HG03196 (cell line): ENCODE data around the gene KRTAP10-2.
"Not testable (repeated sequence)": the region's sequence is repeated elsewhere in the genome, so short reads cannot be mapped to it uniquely, and the experiment has no call there.

Experiments used
- ATAC-seq: cut with Tn5 transposase; IDR thresholded peaks from one replicate; pipeline ENCODE4 v1.9.1; 2021; ENCODE audit not compliant: unreplicated experiment

Gene KRTAP10-2, protein sequence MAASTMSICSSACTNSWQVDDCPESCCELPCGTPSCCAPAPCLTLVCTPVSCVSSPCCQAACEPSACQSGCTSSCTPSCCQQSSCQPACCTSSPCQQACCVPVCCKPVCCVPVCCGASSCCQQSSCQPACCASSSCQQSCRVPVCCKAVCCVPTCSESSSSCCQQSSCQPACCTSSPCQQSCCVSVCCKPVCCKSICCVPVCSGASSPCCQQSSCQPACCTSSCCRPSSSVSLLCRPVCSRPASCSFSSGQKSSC

DNA sequence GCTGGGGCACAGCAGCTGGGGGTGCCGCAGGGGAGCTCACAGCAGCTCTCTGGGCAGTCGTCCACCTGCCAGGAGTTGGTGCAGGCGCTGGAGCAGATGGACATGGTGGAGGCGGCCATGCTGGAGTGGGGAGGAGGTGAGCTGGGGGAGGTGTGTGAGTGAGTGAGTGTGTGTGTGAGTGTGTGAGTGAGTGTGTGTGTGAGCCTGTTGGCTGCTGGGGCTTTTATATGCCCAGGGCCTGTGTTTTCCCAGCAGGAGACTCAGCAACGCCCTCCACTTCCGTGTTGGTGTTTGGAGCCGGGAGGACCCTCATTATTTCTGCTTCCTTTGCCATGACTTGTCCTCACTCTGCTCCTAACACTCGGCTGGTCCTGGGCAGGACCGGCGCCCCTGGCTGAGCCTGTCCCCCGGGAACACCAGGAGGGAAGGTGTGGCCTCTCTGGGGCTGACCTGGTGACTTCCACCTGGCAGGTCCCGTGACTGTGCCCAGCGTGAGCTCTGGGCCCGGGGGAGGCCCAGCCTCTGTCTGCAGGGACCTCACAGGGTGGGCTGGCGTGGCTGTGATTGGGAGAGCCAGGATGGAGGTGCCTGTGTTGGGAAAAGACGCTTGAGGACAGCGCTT is at the start of gene KRTAP10-2:
Gene KRTAP10-2 (minus strand): TSS at position 166 of the 622 bp plus-strand sequence. CDS start 47 bp downstream, at position 119.
- ATAC-seq, result no peak

DNA sequence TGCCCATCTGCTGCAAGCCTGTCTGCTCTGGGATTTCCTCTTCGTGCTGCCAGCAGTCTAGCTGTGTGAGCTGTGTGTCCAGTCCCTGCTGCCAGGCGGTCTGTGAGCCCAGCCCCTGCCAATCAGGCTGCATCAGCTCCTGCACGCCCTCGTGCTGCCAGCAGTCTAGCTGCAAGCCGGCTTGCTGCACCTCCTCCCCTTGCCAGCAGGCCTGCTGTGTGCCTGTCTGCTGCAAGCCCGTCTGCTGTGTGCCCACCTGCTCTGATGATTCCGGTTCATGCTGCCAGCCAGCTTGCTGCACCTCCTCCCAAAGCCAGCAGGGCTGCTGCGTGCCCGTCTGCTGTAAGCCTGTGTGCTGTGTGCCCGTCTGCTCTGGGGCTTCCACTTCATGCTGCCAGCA is 49.8 kb upstream of the KRTAP10-2 start:
- not testable (repeated sequence) for ATAC-seq

DNA sequence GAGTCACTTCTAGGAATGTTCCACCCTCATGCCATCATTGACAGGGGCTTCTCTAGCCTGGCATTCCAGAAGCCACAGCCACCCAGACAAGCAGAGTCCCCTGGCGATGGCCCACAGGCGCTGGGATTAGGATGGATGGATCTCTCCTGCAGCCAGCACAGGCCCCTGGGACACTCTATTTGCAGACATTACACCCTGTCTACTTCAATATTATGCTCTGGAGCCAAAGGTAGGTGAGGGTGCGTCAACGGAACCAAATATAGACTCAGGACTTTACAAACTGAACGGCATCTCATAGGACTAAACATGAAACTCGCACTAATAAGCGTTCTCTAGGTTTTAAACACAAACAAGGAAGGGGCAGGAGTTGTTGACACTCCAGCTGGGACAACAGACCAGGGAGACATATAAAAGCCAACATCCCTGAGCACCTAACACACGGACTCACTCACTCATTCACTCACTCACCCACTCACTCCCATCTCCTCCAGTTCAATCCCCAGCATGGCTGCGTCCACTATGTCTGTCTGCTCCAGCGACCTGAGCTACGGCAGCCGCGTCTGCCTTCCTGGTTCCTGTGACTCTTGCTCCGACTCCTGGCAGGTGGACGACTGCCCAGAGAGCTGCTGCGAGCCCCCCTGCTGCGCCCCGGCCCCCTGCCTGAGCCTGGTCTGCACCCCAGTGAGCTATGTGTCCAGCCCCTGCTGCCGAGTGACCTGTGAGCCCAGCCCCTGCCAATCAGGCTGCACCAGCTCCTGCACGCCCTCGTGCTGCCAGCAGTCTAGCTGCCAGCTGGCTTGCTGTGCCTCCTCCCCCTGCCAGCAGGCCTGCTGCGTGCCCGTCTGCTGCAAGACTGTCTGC is 49.0 kb upstream of the KRTAP10-2 start, which contains the start of gene KRTAP10-7:
Gene KRTAP10-7 (plus strand): TSS at position 480 of the 861 bp plus-strand sequence. CDS start 25 bp downstream, at position 505.
- ATAC-seq, result not testable (repeated sequence)

DNA sequence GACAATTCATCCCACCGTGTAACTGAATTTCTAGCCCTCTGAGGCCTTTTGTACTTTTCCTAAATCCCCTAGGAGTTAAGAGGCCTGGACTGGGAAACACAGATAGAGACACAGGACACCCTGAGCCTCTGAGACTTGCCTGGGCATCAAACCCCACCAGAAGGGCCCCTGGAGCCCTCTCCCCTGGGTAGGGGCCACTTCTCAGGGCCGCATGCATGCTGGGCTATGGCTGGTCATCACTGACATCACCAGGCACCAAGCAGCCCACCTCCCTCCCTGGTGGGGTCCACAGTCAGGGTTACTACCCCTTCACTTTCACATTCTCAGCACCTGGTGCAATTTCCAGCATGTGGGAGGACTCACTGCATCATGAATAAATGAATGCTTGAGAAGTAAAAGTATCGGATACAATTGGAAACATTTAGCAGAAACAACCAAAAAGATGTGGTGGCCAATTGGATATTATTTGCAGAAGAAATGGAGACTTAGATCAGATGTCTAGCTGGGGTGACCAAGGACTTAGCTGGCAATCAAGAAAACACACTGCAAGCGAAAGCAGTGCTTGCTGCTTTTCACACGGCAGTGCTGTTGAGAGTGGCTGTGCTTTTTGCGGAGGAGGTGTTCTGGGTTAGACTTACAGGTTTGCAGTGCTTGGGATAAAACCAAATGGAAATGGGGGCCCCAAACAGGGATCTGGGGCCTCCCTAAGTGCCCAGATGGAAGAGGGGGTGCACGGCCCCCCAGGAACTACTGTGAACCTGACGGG is 48.1 kb upstream of the KRTAP10-2 start:
- ATAC-seq, result no peak

DNA sequence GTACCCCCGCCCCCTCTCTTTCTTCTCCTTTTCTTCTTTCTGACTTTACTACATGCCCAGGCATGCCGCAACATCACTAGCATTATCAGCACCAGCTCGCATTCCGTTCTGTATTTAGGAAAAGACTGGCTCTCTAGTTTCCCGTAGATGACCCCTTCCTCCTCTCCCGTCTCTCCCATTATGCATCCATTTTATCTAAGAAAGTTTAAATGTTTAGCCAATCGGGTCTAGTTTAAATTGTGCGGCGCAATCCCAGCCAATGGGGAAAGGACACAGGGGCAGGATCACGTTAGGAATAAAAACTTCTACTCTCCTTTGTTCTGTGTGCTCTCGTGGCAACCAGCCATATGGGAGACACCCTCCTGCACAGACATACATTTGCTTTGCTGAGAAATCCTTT is 46.8 kb upstream of the KRTAP10-2 start:
- no peak for ATAC-seq

DNA sequence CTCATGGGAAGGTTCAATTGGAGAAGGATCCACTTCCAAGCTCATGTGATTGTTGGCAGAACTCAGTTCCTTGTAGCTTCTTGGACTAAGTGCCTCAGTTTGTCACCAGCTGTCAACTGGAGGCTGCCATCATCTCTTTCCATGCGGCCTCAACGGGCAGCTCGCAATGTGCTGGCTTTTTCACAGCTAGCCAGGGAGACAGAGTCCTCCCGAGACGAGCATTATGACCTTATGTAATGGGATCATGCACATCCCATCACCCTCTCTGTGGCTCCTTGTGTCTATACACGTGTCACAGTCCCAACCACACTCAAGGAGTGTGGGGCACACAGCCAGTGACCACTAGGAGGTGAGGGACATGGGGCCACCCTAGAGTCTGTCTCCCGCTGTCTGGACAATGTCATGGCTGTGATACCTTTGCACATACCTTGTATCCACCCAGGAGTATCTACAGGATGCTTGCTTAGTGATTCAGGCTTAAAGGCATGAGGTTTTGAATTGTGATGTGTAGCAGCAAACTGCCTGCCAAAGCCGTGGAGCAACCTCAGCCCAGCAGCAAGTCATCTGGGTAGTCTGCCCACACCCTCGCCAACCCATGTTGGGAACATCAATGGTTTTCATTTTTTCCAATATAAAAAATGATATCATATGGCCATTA is 44.9 kb upstream of the KRTAP10-2 start:
- no peak for ATAC-seq

DNA sequence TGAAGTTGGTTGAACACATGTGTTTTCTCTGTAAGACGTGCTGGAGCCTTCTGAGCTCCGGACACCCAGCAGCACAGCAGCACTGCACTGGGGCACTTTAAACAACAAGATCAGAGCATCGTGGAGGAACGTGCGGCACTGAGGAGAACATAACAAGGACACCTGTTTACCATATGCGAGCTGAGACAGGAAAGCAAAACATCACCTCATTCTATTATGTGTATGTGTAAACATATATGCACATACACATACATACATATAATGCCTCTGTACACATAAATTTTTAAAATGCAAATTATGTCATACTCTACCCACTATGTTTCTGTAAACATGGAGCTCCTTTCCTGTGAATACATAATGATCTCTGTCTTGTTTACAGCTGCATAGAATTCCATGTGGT is 44.2 kb upstream of the KRTAP10-2 start:
- no peak for ATAC-seq

DNA sequence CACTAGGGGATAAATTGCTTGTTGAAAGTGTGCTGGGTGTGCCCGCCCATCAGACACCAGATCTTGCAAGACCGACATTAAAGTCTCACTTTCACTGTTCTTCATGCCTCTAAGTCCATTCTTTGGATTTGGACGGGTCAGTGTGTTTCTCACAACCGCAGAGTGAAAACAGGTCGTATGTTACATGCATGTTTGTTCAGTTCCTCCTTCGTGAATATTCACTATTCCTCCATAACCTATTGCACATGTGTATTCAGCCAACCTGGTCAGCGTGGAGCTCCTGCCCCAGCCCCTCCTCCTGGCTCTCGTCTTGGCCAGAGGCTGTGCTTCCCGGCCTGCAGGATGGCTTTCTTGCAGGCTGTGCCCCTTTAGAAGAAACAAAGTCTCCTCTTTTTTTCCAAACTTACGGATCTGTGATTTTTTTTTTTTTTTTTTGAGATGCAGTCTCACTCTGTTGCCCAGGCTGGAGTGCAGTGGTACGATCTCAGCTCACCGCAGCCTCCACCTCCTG is 43.2 kb upstream of the KRTAP10-2 start:
- no peak for ATAC-seq

DNA sequence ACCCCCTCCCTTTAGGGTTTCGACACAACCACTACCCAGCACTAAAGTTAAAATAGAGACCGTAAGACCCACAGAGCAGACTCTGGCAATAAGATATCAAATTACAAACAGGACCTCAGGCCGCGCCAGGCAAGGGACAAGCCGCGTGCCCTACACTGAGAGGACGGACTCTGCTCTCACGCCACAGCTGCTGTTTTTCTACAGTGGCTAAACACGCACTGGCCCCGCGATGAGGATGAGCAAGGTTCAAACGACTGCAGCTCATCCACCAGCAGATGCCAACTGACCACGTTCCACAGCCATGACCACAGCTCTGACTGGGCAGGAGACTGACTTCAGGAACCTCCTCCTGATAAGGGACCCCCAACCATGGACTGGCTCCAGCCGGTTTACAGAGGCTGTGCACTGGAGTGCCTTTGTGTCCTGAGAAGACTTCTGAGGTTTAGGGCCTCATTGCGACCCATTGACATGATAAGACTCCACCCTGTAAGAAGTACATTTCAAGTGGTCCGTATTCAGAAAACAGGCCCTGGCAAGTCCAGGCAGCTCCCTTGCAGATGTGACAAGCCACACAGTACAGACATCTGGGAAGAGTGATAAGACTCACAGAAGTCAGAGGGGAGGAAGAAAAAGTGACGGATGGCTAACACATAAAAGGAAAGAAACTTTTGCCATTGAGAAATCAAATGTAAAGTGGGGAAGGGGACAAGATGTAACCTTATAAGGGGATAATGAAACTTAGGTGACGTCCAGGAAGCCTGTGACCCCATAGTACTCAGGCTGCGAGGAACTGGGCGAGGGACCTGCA is 42.5 kb upstream of the KRTAP10-2 start:
- no peak for ATAC-seq

DNA sequence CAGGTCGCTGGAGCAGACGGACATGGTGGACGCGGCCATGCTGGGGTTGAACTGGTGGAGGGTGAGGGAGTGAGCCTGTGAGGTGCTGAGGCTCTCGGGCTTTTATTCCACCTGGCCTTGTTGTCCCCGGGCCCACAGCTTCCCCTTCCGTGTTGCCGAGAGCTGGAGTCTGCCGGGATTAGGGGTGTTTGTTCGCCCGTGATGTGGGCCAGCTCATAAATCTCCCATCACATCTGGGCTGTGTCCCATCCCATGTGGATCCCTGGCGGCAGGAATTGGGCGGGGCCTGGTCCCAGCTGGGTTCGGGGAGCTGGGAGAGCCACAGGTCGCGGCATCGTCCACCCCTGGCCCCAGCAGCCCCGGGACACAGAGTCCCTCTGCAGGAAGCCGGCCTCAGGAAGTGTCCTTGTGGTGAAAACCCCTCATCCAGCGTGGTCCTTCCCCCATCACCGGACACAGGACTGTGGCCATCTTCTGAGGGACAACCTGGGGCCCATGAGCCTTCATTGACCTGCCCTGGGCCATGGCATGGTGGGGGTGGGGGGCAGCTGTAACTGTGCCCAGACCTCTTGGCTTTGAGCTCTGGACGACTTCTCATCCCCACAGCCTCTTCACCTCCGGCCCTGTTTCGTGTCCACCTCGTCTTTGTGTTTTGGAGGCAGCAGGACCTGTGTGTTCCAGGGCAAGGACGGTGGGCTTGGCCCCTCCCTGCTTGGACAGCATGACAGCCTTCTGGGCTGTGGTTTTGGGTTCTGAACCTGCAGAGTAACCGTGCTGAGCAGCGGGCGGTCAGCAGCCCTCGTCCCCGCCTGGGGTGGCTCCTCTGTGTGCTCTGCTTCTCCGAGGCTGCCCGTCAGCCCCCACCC is 41.4 kb upstream of the KRTAP10-2 start, which contains the start of gene KRTAP10-6:
Gene KRTAP10-6 (minus strand): TSS at position 60 of the 866 bp plus-strand sequence. CDS start 21 bp downstream, at position 39.
- no peak for ATAC-seq

DNA sequence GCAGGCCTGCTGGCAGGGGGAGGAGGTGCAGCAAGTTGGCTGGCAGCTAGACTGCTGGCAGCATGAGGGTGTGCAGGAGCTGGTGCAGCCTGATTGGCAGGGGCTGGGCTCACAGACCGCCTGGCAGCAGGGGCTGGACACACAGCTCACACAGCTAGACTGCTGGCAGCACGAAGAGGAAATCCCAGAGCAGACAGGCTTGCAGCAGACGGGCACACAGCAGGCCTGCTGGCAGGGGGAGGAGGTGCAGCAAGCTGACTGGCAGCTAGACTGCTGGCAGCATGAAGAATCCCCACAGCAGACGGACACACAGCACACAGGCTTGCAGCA is 40.5 kb upstream of the KRTAP10-2 start:
- ATAC-seq, result not testable (repeated sequence)

DNA sequence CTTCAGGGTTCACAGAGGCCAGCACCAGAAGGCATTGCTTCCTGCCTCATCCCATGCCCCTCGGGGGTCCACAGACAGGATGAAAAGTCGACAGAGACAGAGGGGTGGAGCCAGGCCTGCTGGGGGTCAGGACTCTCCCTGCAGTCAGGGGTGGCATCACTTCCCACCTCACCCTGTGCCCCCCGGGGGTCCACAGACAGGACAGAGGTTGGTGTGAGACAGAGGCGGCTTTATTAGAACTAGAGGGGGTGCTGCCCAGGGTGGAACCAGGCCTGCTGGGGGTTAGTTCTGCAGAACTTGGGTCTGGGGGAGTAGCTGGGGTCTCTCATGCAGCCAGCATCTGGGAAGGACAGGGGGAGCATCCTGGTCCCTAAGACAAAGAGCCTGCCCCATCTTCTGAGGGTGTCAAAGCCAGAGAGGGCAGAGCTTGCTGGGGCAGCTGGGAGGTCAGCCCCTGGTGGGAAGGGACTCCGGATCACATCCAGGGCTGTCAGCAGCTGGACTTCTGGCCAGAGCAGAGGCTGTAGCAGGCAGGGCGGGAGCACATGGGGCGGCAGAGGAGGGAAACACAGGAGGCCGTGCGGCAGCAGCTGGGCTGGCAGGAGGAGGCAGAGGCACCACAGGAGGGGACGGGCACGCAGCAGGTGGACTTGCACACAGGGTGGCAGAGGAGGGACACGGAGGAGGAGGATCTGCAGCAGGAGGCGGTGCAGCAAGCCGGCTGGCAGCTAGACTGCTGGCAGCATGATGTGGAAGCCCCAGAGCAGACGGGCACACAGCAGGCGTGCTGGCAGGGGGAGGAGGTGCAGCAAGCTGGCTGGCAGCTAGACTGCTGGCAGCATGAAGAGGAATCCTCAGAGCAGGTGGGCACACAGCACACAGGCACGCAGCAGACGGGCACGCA is 39.8 kb upstream of the KRTAP10-2 start:
- not testable (repeated sequence) for ATAC-seq

DNA sequence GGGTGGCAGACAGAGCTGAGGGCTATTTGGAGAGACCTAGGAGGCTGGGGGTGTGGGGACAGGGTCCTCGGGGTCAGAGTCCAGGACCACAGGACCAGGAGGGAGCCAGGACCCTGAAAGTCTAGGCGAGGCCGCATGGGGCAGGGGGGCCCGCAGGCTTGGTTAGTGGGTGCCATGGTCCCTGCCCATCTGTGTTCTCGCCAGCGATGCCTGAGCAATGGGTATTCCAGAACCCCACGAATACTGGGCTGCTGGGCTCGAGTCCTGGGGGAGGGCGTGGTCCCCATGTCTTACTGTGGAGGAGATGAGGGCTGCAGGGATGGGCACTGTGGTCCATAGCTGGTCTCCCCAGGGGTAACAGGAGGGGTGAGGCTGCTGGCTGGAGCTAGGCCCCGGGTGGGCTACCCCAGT is 39.0 kb upstream of the KRTAP10-2 start:
- ATAC-seq, result no peak

DNA sequence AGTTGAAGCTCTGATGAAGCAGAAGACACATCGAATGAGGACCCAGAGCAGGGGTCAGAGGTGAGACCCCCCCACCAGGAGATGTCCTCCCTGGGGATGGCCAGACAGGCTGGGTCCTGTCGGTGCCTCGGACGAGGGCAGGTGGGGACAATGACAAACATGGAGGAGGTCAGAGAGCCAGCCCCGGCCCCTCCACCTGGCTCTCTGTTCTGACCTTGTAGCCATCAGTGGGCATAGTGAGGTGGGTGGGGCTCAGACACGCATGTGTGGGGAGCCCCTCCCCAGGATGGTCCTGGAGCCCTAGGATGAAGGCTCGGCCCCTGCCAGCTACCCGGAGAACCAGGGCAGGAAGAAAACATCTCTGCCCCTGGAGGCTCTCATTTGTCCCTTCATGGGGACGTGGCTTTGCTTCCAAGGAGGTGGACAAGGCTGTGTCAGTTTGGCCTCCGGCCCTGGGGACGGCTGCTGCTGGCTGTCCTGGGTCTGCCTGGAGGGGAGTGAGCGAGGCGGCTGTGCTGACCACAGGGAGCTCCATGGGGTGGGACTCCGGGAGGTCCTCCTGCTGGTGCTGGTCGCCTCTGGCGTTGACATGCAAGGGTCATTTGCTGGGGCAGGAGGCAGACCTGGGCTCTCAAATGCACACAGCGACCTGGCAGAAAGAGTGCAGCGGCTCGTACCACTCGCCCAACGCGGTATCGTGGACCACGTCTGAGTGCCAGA is 38.4 kb upstream of the KRTAP10-2 start:
- no peak for ATAC-seq

DNA sequence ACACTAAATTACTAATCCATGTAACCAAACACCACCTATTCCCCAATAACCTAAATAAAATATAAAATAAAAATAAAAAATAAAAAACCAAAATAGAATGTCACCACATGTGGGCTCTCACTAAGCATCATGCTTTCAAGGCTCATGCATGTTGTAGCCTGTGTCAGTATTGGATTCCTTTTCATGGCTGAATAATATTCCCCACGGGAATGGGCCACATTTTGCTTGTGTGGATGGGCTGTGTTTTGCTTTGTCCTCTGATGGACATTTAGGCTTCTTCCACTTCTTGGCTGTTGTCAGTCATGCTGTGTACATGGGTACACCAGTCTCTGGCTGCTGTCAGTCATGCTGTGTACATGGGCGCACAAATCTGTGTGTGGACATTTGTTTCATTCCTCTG is 37.8 kb upstream of the KRTAP10-2 start:
- no peak for ATAC-seq

DNA sequence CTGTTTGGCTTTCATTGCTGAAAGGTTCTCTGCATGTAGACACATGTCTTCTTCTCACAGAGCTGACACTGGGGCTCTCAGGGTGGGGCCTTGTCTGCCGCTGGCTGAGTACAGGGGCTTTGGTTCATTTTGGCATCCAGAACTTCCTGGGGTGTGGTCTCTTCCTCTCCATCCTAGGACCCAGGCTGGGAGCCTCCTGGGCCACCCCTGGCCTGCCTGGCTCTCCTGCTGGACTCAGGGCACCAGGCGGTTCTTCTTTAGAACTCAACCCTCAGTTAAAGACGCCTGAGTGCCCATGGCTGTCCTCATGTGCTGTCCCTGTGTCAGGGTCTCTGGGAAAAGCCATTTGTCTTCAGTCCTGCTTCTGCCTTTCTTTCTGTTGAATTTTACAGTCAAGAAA is 34.6 kb upstream of the KRTAP10-2 start:
- no peak for ATAC-seq

DNA sequence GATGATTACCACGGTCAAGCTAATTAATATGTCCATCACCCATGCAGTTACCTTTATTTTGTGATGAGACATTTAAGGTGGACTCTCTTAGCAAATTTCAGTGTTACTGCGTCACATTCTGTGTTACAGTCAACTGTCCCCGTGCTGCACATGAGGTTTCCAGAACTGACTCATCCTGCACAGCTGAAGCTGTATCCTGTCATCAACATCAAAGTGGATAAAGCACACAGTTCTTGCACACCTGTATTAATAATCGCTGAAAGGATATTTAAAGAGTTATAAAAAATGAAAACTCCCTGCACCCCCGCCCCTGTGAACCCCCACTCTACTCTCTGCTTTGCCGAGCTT is 32.5 kb upstream of the KRTAP10-2 start:
- no peak for ATAC-seq
